Mammary epithelial cell (primary cell): ENCODE results near the gene CEP104.

Experiments
- CTCF ChIP-seq, 2 donors: IDR thresholded peaks in 1 of 2; conservative IDR thresholded peaks in 1 of 2; 2 replicates each; pipeline ENCODE4 v1.5.1; 2011 to 2012; ENCODE audit warnings: inconsistent platforms in 2 of 2, low read length in 2 of 2, mild to moderate bottlenecking in 2 of 2, control low read depth in 1 of 2, low read depth in 1 of 2; ENCODE audit not compliant: insufficient read depth in 1 of 2; ENCODE audit errors: extremely low read depth in 1 of 2
- EZH2 ChIP-seq: IDR thresholded peaks from 2 replicates; pipeline ENCODE4 v1.6.1; 2012; ENCODE audit warnings: low read length, inconsistent platforms, borderline replicate concordance

- TF ChIP-seq EZH2 (no peak), CTCF (conservative IDR thresholded peaks at IDR 0.05 in 1 of 2, IDR thresholded peaks at IDR 0.05 in 1 of 2; ENCODE audit: extremely low read depth in 1 of 2, insufficient read depth in 1 of 2, low read depth in 1 of 2, low read length in 2 of 2) (no peak)
Observed at GRCh38 chr1:3803905-3804626, 52.9 kb downstream of the CEP104 start.
